HG03025 (cell line): ENCODE data around the gene NTM.

Experiments used
- ATAC-seq: cut with Tn5 transposase; IDR thresholded peaks from one replicate; pipeline ENCODE4 v1.9.1; 2021; ENCODE audit warnings: mild to moderate bottlenecking, moderate library complexity; ENCODE audit not compliant: unreplicated experiment, low FRiP score

Gene NTM

DNA sequence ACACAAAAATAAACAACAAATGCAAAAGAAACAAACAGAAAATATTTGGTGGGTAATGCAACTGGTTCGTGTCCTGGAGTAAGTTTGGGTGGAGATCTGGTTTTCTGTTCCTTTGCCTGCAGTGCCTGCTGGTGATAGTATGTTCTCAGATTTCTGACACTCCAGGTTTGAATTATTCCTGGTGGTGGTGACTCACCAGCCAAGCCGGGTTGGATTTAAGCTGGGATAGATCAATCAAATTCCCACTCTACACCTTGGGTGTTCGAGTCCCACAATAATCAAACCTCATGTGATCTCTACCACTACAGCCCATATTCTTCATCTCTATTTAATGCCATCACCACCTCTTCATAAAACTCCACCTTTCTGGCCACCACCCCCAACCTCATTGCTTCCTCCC, 421.8 kb downstream of the NTM start:
- no peak for ATAC-seq

DNA sequence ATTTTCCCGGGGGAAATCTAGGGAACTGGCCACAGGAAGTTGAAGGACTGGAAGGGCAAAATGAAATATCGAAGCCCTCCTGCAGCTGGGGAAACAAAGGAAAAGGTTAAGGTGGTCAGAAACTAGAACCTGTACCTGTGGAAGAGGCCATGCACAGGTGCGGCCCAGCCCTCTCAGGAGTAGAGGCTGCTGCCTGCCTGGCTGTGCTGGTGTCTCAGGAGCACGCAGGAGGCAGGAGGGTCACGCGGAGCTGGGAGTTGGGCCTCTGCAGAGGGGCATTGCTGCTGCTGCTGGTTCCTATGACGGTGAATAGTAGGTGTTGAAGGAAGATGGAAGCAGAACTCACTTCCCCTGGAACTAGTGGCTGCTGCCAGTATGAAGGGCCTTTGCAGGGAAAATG, 425.7 kb downstream of the NTM start:
- ATAC-seq = no peak

DNA sequence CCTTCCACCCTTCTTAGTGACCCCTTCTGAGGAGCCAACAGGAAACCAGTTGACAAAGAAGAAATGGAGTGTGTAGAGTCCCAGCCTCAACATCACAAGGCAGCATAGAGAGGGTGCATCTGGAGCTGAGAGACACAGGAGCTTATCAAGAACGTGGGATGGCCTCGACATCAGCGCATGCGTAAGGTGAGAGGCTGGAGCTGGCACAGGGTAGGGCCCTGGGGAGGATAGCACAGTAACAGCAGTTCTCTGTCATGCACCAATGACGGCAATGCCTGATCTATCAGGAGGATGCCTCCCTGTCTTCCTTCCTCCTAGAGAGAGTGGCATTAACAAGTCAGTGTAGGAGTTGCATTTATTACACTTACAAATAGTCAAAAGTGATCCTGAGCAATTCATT, 426.1 kb downstream of the NTM start:
- ATAC-seq = no peak

DNA sequence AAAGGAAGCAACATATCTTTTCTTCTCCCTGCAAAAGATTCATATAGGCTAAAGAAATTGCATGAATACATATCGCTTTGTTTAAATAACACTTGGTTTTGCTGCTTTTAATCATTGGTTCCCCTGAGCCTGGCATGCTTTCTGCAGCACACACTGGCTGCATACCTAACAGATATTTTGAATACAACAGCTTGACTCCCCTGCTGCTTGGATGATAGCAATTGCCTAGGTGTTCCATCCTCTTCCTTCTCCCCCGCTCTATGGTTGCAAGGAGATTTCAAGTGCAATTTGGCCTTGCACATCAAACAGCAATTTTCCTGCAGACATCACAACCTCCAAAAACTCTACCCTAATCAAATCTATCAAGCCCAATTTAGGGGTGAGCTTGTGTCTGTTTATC, 430.0 kb downstream of the NTM start:
- no peak for ATAC-seq

DNA sequence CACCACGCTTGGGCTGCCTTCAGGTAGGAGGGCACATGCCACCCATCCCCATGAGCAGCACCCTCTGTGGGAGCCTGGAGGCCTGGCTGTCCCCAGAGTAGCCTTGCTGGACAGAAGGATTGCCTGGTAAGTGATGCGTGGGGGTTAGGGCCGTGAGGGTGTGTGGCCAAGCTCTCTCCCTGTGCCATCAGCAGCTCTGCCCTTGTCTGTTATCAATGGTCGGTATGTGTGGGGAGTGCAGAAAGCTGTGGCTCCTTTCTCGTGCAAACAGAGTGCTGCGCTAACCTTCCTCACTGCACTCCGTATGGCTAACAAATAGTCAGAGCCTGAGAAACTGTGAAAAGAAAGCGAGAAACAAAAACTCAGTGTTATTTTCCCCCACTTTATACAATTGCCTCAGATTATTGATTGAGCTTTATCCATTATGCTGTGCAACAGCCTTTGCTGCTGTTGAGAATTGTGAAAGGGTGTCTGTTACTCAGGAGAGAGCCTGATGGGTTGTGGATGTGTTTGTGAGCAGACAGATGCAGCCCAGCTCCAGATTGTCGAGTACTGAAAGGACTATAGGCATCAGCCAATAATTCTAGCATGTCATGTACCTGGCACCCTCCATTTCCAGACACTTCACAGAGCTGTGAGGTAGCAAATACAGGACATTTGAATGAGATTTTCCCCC, 432.2 kb downstream of the NTM start:
- ATAC-seq = no peak

DNA sequence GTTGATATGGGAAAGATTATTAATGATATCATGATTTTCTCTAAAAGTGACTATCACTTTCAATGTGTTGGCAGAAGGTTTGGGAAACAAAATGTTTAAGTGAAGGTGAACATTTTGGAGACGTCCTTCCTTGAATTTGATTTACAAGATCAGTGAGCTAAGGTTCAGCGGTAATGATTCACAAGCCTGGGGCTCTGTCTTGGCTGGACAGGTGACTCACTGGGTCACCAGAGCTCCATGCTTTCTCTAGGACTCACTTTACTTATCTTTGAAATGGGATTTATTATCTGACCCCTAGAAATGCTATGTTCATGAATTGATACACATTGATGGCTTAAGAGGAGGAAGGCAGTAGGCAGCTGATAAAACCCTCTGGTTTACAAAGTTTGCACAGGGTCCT, 437.5 kb downstream of the NTM start:
- ATAC-seq = no peak

DNA sequence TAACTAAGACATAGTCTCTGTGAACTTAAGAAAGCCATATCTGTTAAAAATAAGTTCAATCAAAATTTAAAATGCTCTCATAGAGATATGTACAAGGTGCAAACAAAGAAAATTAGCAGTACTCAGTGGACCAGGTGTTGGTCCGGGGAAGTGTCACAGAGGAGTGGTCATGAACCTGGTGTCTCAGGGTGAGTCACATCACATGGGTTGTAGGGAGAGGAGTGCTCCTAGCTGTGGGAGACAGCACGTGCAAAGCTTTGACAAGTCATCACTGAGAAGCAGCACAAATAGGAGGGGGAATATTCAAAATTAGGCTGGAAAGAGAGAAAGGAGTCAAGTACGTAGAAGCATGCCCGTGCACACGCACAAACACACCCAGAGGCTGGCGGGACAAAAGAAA, 438.1 kb downstream of the NTM start:
- ATAC-seq = no peak

DNA sequence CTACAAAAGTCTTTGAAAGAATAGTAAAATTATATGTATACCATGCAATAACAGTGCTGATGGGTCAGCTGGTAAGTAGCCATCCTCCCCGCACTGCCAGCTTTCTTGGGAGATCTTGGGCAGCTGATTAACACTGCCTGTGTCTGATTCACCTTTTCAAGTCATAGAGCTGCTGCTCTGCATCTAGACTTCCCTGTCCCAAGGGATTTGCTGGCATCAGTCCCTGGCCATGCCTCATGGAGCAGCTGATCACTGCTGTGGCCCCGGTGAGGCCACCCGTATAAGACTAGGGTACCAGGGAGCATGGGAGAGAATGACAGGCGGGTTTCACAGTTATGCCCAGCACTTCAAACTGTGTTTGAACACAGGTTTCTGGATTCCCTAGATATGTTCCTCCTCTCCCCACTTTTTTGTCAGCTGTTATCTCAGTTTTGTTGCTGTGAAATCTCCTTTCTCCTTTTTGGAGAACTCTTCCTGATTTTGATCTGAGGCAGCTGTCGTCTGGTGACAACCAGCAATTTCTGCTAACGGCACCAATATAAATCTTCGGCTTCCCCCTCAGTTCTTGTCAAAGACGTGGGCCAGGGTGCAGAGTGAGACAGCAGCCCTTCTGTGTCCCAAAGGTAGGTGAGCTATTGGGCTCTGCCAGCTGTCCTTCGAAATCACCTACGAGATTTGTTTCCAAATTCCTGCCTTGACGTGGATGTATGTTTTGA, 438.9 kb downstream of the NTM start:
- no peak for ATAC-seq

DNA sequence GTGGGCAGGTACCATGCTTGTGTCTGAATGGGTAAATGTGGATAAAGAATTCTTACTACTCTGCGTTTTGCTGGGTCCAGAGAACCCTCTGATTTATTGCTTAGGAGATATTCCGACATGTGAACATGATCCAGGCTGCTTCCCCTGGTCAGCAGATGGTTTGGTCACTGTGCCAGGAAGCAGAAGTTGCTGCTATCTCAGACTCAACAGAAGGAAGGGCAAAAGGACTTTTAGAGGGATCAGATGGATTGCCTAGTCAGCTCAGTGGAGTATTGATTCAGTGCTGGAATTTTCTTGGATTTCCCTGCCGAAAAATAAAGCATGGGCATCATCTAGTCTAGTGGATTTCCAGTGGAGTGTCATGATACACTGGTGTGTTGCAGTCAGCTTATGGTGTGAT, 440.1 kb downstream of the NTM start:
- no peak for ATAC-seq

DNA sequence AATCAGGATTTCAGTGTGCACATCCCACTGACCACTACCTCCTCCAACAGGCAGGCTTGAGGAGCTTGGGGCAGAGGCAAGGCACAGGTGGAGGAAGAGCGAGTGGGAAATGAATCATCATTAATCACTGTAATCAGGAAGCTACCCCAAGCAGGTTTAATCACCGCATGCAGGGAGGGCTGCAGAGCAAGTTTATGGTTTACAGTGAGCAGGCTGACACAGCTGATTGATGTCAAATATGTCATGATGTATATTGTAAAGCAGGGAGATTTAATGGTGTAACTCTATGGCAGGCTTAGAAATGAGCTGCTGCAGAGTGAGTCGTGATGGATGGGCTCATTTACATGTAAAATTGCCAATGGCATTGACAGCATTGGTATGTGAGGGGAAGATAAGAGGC, 441.0 kb downstream of the NTM start:
- ATAC-seq = no peak

DNA sequence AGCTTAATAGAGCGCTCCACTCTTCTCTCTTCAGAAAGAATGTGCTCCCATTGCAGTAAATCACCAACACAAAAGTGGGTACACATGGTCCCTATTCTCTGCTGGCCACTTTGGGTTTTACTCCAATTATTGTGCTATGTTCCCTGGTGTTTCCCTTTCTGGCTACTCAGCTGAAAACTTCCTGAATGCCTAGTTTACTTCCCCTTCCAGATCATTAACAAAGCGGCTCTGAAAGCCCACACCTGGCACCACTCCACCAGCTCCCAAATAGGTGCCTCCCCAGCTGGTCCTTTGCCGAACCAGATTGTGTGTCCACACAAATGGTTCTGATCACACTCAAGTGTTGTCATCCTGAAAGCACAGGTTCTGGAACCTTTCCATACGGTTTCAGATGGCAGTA, 443.7 kb downstream of the NTM start:
- ATAC-seq = no peak

DNA sequence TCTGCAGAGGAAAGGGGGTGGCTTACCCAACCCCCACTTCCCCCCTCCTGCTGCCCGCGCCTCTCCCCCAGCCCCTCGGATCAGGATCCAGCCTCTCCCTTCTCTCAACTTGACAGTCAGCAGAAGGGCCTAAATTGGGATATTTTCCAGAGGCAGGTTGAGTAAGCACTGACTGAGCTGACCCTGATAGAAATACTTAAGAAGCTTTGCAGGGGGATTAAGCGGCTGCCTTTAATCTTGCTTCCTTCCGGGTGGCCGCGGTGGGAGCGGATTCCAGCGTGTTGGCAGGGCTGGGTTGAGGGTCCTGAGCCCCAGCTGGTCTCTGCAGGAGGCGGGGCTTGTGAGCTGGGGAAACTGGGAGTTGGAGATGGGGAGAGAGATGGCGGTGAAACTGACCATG, 445.2 kb downstream of the NTM start:
- ATAC-seq = no peak

DNA sequence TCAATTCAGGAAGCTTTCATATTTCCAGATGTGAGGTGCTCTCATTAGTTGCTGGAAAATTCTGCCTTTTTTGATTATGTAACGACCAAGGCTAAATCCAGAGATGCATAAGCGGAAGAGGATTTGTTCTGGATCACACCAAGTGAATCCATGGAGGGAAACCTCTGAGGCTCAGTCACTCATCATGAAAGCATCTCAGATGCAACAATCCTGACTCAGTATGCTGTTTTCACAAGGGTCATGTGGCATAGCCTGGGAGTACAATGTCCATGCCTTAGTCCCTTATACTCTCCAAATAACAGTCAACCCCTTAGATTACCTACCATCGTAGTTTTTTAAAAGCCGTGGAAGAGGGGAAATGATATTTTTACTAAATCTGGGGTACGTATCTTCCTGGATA, 445.6 kb downstream of the NTM start:
- ATAC-seq = no peak

DNA sequence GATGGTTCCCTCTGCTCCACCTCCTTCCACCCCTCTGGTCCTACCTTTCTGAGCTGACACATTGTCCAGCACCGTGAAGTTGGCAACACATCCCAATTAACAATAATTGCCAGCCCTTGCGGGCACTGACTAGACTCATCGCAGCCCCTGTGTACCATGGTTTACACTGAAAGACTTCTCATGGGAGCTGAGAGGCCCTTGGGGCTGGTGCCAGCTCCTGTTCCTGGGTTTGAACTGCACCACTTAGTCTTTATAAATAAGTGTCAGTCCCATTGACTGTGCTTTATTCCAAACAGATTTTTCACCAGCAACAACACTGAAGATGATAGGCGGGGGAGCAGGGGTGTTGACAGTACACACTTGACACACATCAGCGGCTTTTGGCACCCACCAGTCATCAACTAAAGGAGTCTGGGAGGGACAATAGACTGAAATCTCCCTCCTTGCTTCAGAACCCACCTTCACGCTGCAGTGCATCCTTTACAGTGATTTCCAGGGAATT, 447.3 kb downstream of the NTM start:
- ATAC-seq = no peak

DNA sequence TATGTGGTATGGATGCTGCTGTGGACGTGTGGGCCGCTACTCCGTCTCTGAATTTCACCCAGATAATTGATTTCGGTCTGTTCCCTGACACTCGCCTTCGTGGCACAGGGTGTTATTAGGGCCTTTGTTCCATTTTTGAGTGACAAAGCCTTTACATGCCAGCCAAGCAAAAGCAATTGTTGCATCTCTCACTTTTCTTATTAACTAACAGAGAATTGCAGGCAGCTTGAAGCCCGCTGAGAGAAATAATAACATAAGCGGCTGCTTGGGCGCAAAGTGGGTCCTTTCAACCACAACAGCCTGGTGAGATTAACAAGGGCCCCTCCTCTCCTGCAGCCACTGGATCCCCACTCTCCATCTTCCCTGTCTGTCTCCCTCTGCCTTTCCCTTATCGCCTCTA, 449.4 kb downstream of the NTM start:
- ATAC-seq = no peak

DNA sequence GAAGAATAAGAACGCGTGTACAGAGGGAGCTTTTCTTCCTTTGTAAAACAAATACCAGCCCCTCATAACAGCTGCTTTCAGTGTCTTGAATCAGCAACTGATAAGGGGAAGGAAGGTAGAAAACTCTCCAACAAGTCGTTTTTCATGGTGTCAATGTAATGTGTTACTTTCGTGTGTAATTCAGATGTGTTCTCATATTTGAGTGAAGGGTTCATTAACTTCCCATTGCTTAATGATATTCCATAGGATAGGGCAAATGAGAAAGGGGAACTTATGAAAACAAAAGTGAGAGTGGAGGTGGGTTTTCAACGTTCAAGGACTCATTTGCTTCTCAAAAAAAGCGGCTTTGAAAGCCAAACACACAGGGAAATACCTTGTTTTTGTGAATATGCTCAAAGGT, 452.1 kb downstream of the NTM start:
- ATAC-seq = no peak

DNA sequence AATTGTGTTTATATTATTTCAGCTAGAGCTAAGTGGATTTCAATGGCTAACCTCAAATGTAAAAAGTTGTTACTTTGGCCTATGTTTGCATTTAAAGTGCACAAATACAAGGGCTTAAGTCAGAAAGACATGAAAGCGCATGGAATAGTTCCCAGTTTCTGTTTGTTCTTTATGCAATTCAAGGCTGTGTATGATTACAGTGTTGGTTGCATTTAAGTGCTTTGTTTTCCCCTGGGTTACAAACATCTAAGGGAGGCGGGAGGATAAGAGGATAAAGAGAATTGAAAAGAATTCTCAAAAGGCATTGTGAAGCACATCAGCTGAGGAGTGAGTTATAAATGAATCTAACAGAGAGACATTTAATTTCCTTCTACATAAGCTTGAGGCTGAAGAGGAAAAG, 453.4 kb downstream of the NTM start:
- no peak for ATAC-seq

DNA sequence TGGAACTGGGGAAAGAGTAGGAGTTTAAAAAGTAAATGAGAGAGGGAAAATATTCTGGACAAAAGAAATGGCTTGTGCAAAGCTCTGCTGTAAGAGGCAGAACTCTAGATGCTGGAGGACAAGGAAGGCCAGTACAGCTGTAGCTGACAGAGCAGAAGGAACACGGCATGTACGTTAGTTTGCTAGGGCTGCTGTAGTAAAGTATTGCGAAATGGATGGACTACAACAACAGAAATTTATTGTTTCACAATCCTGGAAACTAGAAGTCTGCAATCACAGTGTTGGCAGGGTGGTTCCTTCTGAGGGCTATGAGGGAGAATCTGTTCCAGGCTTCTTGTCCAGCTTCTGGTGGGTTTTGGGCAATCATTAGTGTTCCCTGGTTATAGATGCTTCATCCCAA, 454.4 kb downstream of the NTM start:
- ATAC-seq = no peak

DNA sequence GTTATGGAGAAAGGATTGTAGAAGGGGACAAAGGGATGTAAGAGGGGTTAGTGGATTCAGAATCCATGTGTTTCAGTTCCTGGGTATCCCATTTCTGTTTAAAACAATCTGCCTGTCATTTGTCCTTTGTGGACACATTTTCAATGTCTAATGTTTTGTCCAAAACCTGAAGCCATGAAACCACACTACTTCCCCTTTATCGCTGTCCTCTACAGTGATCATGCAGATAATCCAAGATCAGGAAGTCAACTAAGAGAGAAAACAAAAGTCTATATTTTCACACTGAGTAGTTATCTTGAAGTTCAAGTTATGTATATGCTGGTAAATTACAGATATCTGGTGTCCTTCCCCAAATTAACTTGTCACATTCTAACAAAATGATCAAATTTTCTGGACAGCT, 457.0 kb downstream of the NTM start:
- no peak for ATAC-seq

DNA sequence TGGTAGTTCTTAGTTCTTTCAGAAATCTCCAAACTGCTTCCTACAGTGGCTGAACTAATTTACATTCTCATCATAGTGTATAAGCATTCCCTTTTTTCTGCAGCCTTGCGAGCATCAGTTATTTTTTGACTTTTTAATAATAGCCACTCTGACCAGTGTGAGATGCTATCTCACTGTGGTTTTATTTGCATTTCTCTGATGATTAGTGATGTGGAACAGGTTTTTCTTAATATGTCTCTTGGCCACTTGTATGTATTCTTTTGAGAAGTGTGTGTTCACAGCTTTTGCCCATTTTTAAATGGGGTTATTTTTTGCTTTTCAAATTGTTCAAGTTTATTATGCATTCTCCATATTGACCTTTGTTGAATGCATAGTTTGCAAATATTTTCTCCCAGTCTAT, 459.3 kb downstream of the NTM start:
- ATAC-seq = no peak

DNA sequence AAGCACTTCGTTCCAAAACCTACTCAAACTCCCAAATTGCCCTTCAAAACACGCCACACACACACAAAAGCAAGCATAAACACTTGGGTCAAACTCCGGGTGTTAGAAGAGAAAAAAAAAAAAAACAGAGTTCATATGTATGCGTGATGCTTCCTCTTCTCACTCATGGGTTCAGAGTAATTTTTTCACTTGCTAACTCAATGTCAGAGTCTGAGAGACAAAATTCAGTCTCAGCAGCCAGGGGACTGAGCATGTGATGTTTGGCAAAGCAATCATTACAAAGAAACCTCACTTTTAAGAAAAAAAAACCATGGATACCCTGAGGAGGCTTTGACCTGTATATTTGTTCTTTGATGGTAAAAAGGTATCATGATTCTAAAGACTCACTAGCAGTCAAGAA, 461.7 kb downstream of the NTM start:
- ATAC-seq = no peak

DNA sequence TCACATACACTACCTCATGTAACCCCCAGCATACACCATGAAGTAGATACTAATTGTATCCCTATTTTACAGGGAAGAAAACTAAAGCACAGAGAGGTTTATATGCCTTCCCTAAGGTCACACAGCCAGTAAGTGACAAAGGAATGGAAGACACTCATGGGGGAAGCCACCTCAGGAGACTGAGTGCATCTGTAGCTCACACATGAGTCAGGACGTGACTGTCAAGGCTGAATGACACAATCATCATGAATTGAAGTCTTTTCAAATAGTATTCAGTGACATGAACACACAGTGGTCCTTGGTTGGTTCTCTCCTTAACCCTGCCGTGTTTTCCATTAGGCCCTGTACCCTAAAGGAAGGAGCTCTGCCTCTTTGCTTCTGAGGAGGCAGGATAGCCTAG, 463.0 kb downstream of the NTM start:
- ATAC-seq = no peak
